AG20443 (cell line): ENCODE results near the gene SLC35B4.
"Not testable (repeated sequence)": the region's sequence is repeated elsewhere in the genome, so short reads cannot be mapped to it uniquely, and the experiment has no call there.

Source experiments
- DNase-seq: peaks from one replicate; pipeline ENCODE4 v3.0.0; 2012; ENCODE audit warnings: low spot score, mixed read lengths

SLC35B4 gene

DNA sequence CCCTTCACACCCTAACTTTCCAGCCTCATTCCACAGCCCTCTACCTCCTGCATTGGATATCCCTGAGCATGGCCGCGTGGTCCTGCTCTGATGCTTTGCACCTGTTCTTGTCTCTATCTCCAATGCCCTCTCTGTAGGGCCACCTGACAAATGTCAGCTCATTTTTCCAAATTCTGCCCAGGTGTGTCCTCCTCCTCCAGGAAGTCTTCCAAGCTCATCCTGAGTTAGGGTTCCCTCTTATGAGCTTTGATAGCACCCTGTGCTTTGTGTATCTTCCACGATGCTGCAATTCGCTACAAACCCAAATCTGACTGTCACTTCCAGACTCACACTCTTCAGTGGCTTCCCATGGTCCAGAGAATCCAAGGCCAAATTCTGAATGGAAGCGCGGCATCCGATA lies 14.7 kb upstream of the SLC35B4 start:
- no peak for DNase-seq

DNA sequence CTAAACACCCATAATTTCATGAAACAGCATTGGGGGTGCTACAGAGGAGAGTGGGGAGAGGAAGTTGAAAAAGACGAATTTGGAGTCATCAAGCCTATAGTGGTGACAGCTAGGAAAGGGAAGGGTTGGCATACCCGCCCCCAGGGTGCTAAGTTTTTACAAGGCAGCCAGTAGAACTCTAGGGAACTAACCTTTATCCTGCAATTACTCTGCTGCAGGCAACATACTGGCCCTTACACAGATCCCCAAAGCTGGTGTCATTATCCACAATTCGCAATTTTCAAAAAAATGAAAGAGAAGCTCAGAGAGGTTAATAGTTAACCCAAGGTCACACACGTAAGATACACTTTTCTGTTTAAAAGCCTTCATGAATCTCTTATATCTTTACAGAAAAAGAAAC lies 14.2 kb upstream of the SLC35B4 start:
- DNase-seq, result no peak

DNA sequence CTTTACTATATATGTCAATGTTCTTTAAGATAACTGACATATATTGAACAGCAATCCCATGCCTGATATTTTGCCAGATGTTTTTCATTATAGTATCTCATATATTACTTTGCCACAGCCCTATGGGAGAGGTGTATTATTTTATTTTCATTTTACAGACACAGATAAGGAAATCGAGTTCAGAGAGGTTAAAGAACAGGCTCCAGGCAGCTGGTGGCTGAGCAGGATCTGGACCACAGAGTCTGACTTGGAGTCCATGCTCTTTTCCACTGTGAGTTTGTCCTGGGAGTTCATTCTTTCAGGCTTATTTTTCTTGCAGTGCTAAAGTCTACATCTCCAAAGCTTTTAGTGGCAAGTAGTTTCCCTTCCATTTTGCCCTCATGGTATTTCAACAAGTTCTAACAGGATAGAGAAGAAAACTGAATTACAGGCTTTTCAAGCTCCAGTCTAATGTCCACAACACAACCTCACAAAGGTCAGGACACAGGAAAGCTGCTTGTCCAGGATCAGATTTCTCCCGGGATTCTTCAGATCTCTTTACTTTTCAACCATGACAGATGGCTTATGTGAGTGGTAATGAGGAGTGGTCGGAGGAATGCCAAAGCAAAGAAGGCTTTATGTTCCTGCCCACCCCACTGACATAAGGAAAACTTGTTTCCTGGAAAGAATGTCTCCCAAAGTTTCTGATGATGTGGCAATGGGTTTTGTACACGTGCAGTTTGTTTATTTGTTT lies 13.1 kb upstream of the SLC35B4 start:
- DNase-seq, result no peak

DNA sequence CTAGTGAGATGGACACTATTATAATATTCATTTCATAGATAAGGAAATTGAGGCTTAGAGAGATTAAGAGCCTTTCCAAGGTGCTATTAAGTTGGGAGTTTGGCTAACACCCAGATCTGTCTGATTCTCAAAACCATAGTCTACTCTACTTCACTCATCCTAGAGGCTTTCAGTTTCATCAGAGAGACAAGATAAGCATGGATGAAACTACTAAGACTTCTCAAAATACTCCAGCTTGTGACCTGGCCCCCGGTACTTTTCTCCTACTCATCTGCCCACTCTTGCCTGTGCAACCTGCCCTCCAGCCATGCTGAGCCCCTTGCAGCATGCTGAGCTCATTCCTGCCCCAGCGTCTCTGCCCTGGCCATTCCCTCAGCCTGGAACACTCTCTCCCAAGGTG lies 12.2 kb upstream of the SLC35B4 start:
- DNase-seq, result no peak

DNA sequence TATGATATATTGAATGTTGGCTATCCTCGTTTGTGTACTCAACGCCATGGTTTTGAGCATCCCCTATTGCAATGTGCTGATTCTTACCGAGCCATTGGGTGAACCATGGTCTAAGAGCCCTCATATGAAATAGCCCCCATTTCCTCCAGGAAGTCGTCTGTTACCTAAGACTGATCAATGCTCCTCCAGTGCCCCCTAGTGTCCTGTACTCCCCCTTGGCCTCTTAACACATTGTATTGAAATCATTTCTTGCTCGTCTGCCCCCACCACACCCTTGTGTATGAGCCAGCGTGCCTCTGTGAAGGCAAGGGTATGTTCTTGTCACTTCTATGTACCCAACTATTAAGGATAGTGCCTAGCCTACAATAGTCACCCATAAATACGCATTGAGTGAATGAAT lies 11.2 kb upstream of the SLC35B4 start:
- peak; percentile 43 for DNase-seq

DNA sequence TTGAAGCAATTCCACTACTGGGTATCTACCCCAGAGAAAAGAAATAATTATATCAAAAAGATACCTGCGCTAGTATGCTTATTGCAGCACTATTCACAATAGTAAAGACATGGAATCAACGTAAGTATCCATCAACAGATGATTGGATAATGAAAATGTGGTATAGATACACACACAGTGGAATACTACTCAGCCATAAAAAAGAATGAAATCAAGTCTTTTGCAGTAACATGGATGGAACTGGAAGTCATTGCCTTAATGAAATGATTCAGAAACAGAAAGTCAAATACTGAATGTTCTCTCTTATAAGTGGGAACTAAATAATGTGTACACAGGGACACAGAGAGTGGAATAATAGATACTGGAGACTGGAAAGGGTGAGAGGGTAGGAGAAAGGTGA lies 7.4 kb upstream of the SLC35B4 start:
- no peak for DNase-seq

DNA sequence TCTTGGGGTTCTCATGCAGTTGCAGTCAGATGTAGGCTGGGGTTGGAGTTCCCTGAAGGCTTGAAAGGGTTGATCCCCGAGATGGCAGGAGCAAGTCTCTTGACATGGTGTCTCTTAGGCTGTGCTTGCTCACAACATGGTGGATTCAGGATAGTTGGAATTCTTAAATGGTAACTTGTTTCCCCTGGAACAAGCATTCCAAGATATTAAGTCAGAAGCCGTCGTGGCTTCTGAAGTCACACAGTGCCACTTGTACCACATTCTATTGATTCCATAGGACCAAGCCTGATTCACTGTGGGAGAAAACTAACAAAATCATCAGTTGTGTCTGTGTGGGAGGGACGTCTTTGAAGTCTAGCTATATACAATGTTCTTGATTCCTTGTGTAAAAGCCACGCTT lies 3.5 kb upstream of the SLC35B4 start:
- no peak for DNase-seq

DNA sequence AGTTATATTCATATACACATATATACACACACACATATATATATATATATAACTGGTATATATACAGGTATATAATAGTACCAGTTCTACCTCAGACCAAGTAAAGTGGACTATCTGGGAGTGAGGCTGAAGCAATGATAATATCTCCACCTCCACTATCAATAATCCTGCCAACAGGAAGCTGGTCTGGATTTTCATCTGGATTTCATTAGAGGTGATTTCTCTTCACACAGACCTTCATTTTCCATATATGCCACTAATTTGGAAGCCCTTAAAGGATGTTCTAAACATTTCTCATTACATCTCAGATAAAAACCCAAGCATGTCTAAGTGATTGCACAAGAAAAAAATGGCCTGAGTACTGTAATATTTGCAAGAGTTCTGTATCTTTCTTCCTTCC lies 1.7 kb upstream of the SLC35B4 start:
- DNase-seq, result no peak

DNA sequence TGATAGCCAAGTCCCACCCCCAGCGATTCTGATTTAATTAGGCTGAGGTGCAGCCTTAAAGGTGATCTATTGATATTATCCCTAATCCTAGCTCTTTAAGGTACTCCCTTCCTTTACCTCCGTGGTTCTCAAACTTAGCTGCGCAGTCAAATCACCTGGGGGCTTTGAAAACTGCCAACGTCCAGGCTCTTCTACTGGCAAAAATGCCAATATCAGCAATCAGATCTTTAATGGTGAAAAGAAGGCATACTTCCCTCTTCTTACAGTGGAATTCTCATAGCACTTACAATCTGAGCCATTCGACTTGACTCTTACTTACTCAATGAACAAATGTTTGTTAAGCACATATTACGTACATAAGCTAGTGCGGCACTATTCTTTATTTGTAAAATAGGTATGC lies 704 bp upstream of the SLC35B4 start:
- DNase-seq, result no peak

DNA sequence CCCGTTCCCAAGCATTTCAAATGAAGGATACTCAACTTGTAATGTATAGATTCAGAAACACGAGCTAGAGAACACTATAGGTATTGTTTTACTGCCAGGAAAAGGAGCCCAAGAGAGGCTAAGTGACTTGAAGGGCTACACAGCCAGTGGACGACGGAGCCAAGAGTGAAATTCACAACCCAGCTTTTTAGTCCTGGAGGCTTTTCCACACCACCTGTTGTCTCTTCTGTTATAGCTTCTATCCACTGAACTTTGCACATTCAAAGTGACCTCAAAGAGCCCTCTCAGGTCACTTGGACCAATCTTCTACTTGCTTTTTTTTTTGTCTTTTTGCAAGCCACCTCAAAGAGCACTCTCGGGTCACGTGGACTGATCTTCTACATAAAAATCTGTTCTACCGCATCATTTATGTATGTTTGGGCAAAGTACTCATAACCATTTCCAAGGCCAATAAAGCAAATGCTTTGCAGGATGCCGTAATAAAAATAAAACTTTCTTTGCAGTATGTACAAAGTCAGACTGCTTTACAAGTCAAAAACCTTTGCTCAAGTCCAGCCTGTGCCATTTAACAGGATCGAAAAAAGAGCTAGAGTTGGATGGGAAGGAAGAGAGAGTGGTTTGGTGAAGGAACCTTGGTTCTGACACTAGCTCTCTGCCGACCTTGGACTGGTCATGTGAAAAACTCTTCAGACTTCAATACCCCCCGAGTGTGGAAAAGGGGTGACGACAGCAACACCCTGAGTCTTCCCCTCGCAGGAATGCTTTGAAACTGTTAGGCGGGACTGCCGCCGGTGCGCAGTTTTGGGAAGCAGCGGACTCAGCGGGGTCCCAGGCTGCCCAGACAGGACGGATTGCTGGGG lies 821 bp downstream of the SLC35B4 start:
- DNase-seq, result no peak

DNA sequence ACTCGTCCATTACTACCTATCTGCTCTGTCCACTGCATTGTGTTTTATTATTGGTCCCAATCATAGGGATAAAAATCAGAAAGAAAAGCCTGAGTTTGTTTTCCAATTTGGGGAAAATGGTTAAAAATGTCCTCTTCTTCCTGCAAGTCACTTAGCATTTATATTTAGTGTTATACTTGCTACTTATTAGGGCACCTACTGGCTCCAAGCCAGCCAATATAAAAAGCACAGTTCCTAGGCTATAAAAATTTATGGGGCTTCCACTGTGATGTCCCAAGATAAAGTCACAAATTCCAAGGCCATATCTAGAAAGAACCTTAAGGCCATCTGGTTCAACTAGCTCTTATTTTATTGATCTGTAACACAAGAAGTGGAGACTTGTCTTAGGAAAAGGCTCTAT lies 3.2 kb downstream of the SLC35B4 start:
- no peak for DNase-seq

DNA sequence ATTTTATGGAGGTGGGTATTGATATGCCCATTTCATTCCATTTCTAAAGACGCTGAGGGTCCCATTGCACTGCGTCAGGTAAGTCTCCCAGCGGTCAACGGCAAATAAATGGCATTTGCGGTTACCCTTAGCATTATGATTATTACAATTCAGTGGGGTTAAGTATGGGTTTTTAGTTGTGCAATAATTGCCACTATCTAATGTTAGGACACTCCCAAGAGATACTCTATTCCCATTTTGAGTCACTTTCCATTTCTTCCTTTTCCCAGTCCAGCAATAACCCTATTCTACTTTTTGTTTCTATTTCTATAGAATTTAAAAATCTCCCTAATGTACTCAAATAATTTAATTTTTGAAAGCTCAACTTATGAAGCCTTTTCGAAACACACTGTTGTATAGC lies 4.0 kb downstream of the SLC35B4 start:
- DNase-seq, result no peak

DNA sequence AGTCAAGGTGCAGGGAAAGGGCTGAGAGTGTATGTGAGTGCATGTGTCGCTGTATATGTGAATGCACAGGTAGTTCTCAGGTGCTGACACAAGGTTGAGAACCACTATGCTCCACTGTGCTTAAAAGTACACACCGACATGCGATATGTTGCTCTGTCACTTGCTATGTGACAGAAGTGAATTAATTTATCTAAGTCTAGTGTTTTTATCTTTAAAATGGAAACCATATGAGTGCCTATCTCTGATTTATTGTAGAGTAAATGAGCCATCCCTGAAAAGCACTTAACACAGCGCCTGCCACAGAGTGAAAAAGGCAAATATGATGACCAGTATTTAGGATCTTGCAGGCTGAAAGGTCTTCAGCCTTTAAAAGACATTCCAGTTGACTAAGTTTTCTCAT lies 4.9 kb downstream of the SLC35B4 start:
- no peak for DNase-seq

DNA sequence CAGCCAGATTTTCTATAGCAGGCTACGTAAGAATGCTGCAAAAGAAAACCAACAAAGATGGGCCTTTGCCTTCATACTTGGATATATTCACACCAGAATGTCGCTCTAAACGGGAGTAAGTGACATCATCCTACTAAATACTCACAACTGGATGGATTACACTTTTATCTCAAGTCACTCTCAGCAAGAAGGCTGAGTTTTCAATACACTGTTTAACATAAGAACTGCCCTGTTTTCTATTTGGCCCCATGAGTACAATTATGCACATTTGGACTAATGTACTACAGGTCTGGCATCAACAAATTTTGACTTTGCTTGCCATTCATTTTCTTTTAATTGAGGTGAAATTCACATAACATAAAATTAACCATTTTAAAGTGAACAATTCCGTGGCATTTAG lies 8.2 kb downstream of the SLC35B4 start:
- DNase-seq, result no peak

DNA sequence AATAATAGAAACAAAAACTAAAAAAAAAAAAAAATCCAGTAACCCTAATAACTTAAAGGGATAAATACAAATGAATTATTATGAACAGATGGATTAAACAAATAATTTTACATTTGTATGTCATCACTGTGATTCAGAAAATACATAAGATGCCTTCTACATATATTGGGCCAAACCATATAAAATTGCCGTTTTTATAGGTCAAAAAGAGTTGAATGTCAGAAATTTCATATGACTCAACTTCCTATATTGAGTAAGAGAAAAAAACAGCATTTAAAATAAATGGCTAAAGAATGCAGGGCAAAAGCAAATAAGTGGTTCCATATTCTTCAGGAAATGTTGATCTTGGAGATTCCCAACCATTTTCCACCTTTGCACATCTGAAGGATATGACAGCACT lies 9.4 kb downstream of the SLC35B4 start:
- DNase-seq, result no peak

DNA sequence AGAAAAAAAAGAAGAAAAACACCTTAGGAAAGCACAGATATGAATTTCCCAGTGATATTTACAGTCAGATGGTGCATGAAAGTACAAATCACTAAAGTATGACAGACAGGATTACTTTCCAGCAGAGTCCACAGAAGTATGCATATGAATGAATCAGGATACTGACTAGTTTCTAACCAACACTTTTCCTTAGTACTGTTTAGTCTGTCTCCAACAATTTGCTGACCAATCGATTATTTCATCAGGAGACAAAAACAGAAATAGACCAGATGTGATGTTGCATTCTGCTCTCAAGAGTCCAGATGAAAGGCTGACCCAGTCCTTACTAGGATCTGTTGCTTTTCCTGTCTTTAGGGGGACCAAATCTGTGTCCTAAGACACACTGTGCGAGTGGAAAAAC lies 14.6 kb downstream of the SLC35B4 start:
- DNase-seq, result no peak

DNA sequence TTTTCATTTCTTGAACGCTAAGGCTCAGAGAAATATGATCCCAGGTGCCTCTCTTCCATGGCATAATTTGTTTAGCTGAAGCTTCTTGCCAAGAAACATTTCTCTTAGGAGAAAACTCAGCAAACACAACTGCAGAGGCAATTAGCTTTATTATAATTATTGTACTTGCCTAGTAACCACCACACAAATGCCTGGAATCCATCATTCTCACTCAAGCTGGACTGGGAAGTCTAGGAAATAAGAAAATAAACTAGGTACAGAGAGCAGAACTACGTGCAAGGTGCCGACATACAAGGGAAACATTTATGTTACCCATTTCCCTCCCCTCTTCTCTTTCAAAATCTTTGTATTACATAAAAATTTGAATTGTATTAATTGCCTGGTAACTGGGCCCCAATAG lies 15.1 kb downstream of the SLC35B4 start:
- no peak for DNase-seq

DNA sequence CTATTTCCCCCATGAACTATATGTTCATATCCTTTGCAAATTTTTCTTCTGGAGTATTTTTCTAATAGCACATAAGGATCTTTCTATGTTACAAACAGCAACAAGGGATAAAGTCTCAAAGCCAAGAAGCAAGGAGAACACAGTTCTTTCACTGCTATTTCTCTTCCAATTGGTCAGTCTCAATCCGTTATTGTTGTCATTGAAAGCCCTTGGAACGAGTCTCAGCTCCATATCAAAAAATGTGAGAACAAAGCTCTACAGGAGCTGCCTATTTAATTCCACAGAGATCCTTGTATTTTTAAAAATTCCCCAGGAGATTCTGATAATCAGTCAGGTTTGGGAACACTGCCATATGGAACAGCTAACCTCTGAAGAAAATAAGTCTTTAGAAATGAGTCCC lies 15.7 kb downstream of the SLC35B4 start:
- DNase-seq, result no peak

DNA sequence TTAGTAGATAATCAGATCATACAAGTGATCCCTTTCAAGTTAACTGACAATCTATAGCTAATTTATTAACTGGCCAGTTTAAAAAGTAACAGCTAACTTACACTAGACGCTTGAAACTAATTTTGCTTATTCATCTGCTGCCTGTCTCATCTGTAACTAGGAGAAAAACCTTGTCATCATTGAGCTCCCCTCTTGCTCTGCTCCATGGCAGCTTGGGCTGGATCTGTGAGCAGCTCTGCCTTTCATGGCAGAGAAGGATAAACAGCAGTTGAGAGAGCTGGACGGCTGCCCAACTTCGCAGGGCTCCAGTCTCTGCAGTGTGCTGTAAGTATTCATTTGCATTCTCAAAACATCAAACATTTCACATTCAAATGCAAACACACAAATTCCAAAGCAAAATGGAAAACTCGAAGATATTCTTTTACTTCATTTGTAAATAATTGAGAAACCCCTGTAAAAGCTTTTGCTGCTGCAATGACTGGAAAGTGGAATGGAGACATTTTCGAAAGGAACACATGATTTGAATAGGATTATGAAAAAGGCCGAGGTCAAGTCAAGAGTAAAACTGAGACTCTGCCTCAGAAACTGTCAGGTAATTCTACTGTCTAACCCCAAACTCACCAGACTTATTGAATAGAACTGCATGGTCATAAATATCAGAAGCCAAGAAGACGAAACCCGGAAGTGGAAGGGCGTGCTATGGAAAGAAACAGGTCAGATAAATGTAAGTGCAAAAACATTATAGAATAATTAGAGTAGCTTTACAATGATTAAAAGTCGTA lies 17.6 kb downstream of the SLC35B4 start:
- DNase-seq, result no peak

DNA sequence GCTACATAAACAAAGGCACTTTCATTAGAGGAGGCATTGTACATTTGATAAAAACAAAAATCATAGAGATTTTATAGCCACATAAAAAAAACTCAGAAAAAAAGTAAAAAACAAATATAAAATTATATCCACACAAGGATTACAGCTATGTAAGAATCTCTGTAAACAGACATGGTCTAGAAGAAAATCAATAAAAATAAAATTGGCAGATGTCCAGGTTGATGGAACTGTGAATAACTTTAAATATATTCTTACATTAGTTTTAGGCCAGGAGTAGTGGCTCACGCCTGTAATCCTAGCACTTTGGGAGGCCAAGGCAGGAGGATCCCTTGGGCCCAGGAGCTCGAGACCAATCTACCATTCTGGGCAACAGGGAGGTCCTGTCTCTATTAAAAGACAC lies 19.2 kb downstream of the SLC35B4 start:
- no peak for DNase-seq

DNA sequence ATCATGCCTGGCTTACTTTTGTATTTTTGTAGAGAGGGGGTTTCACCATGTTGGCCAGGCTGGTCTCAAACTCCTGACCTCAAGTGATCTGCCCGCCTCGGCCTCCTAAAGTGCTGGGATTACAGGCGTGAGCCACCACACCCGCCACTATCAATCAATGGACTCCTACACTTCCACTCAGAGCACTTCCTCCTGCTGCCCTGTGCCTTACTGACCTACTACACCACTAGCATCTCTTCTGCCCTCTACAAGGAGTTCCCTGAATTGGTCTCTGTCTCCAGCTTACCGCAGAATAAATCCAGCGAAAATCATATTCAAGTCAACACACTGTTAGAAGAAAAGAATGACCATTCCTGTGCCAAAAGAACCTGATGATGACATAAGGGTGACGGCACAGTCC lies 20.7 kb downstream of the SLC35B4 start:
- not testable (repeated sequence) for DNase-seq

DNA sequence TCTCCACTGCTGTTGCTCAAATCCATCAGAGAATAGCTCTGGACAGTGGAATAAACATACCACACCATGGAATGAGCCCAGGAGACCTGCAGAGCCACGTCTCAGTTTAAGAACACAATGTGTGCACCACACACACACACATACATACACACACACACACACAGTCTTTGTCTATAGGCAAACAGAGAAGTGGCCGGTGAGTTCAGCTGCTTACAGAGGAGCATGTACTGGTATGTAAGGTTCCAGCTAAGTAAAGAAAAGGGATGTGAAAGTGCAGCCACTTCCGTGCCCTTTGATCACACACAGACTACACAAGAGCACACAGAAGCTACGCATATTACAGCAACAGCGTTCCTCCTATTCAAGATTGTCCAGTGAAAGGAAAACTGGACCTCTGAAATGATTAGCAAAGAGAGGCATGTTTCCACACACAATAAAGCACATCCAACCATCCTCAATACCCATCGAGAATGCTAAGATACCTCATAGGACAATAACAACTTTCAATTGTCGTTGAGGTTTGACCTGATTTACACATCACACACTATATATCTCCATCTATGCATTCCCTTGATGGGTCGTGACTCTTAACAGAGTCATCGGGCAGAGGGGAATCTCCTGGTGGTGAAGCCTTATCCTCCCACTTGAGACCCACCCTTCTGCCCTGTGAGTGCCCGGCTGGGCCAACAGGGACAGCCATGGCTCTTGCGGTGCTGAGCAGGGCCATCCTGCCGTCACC lies 23.6 kb downstream of the SLC35B4 start:
- no peak for DNase-seq
